ENCODE data around the gene SSUH2. TPM values are rescaled to one million over a fixed set of nuclear protein-coding genes. Genes with fewer than 3 reads are reported as not detected.

The SSUH2 gene
- total and polyA plus RNA-seq, 2 of the 13 experiments (the other 11 are each of a cell fraction or from before 2014, with no cell fraction given): 38.1 to 136 TPM

DNA sequence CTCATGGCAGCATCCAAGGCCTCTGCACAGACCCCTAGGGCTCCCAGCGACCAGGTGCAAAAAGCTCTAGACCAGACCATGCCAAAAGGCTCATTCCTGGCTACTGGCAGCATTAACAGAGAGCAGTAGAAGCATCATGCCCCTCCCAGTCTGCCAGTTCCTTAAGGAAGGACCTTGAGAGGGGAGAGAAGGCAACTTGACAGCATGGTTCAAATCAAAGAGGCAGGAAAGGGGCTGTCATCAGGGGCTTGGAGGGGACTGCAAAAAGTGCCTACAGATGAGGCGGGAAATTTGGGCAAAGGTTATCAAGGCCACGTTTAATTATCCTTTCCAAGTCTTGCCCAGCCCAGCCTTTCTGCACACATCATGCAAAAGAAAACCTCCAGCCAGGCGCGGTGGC is 64.7 kb downstream of the SSUH2 start:
- 39% methylated on average over 4 of the region's 5 CpGs for WGBS (ENCODE audit: low lambda C conversion rate)
- in situ Hi-C loops (cut with HindIII; ENCODE audit: extremely low pct_ligation_motif_present, low pct_unique_long_range_greater_than_20kb): no loop called here

More for the DNA sequence above, 64.7 kb downstream of the SSUH2 start:
- no peaks in the 10 kb centered on the region; a peak in 2 of 5 replicates for H3K27me3 ChIP-seq (ENCODE audit: control insufficient read depth in 1 of 2, insufficient read depth in 2 of 2, low read length in 2 of 2)
- TF ChIP-seq, protein P1, sequence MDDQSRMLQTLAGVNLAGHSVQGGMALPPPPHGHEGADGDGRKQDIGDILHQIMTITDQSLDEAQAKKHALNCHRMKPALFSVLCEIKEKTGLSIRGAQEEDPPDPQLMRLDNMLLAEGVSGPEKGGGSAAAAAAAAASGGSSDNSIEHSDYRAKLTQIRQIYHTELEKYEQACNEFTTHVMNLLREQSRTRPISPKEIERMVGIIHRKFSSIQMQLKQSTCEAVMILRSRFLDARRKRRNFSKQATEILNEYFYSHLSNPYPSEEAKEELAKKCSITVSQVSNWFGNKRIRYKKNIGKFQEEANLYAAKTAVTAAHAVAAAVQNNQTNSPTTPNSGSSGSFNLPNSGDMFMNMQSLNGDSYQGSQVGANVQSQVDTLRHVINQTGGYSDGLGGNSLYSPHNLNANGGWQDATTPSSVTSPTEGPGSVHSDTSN (CRISPR knock-in tag; IDR thresholded peaks at IDR 0.05; ENCODE audit: borderline replicate concordance): no peak
- TF ChIP-seq, protein P2, sequence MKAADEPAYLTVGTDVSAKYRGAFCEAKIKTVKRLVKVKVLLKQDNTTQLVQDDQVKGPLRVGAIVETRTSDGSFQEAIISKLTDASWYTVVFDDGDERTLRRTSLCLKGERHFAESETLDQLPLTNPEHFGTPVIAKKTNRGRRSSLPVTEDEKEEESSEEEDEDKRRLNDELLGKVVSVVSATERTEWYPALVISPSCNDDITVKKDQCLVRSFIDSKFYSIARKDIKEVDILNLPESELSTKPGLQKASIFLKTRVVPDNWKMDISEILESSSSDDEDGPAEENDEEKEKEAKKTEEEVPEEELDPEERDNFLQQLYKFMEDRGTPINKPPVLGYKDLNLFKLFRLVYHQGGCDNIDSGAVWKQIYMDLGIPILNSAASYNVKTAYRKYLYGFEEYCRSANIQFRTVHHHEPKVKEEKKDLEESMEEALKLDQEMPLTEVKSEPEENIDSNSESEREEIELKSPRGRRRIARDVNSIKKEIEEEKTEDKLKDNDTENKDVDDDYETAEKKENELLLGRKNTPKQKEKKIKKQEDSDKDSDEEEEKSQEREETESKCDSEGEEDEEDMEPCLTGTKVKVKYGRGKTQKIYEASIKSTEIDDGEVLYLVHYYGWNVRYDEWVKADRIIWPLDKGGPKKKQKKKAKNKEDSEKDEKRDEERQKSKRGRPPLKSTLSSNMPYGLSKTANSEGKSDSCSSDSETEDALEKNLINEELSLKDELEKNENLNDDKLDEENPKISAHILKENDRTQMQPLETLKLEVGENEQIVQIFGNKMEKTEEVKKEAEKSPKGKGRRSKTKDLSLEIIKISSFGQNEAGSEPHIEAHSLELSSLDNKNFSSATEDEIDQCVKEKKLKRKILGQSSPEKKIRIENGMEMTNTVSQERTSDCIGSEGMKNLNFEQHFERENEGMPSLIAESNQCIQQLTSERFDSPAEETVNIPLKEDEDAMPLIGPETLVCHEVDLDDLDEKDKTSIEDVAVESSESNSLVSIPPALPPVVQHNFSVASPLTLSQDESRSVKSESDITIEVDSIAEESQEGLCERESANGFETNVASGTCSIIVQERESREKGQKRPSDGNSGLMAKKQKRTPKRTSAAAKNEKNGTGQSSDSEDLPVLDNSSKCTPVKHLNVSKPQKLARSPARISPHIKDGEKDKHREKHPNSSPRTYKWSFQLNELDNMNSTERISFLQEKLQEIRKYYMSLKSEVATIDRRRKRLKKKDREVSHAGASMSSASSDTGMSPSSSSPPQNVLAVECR (CRISPR knock-in tag; IDR thresholded peaks at IDR 0.05; ENCODE audit: borderline replicate concordance): no peak
- no peak overlapping the region for H3K4me2 ChIP-seq (ENCODE audit: low read depth, low read length)
- ChIA-PET POLR2A (no interaction called here), CTCF (ENCODE audit: low intra/inter-chr PET ratio, low total read pairs) (no interaction called here)
- H3K79me2 ChIP-seq (ENCODE audit: insufficient read depth, low read length): no peaks in the 10 kb centered on the region
- no peak for FAIRE-seq
- no peaks in the 10 kb centered on the region for H3K36me3 ChIP-seq (replicated peaks in 1 of 2; ENCODE audit: control insufficient read depth in 1 of 2, insufficient read depth in 2 of 2, low read length in 2 of 2)
- no peak overlapping the region for H3K4me3 ChIP-seq (replicated peaks in 1 of 3; ENCODE audit: insufficient read depth in 1 of 3, low read depth in 2 of 3, low read length in 3 of 3)
- no peak overlapping the region for H3K27ac ChIP-seq (ENCODE audit: extremely low read length, insufficient read depth, low read length)
- ATAC-seq: no peak
- no peak overlapping the region for H3K9ac ChIP-seq (ENCODE audit: insufficient read depth, low read depth, low read length)
- no peak for DNase-seq (ENCODE audit: low spot score)
- BruUV-seq (replicated peaks): no TSS peak
- H3K9me3 ChIP-seq (ENCODE audit: low read length): no peaks in the 10 kb centered on the region
- intact Hi-C loops (cut with micrococcal nuclease; ENCODE audit: unreplicated experiment): no loop called here
- no peaks in the 10 kb centered on the region; the same call in 1 of the 2 replicates for H3K4me1 ChIP-seq (ENCODE audit: insufficient read depth, low read length)
- H2AFZ ChIP-seq (ENCODE audit: low read length): no peak overlapping the region
- no peaks in the 10 kb centered on the region for H4K20me1 ChIP-seq (ENCODE audit: insufficient read depth, low read length)

Data from HepG2 (cell line).